Hematopoietic multipotent progenitor cell (in vitro differentiated cells): ENCODE measurements around the gene ATP13A5. TPM values are rescaled to one million over a fixed set of nuclear protein-coding genes. Genes with fewer than 3 reads are reported as not detected.

ENCODE experiments used
- DNase-seq, 3 donors: peaks; one replicate each; pipeline ENCODE4 v3.0.0-alpha.2; 2011 to 2015; ENCODE audit warnings: low read depth in 2 of 3, low spot score in 2 of 3
- total RNA-seq: library from RNA; depleted of rRNA; stranded (reverse); fragments of >200 nt; gene quantifications from one replicate; pipeline ENCODE4 v1.2.3, GENCODE V29; 2012

Gene ATP13A5
- total RNA-seq, 1 donor, result not detected

DNA sequence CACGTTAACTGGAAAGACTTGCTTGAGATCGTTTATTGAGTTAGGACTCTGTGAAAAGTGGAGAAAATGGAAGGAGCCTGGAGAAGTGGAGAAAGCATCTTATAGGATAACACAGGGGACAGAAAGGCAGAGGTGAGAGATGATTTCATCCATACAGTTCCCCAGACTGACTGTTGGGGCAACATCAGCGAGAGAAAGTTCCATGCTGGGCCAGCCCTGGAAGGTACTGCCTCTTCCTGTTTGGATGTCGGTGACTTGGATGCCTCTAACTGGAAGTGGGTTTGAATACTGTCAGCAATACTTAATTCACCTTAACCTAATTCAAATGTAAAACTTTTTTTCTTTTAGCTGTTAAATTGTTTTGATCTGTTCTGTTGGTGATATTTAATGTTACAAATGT, 32.3 kb downstream of the ATP13A5 start:
- no peak for DNase-seq

GRCh38 chr3:193345431-193345830, 33.1 kb downstream of the ATP13A5 start:
- DNase-seq, result no peak

GRCh38 chr3:193344486-193344885, 34.1 kb downstream of the ATP13A5 start:
- no peak for DNase-seq

DNA sequence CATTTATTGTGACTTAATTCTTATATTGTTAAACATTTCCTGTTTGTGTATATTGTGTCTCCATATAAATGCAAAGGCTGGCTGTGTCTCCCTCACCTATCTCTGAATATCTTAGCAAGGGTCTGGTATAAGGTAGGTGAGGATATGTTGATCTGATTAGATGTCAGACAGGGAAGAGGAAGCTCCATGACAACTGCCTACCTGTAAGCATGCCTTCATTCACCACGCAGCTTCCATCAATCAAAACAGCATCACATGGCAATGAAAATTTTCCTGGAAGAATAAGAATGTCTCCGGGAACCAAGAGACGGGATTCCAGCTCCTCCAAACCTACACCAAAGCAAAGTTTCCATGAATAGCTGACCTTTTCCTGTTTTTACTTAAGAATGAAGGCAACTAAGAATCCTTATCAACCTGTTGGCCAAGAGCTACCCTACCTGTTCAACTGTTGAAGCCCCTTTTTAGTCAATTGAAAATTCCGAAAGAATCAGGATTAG, 34.8 kb downstream of the ATP13A5 start:
- DNase-seq, result no peak

DNA sequence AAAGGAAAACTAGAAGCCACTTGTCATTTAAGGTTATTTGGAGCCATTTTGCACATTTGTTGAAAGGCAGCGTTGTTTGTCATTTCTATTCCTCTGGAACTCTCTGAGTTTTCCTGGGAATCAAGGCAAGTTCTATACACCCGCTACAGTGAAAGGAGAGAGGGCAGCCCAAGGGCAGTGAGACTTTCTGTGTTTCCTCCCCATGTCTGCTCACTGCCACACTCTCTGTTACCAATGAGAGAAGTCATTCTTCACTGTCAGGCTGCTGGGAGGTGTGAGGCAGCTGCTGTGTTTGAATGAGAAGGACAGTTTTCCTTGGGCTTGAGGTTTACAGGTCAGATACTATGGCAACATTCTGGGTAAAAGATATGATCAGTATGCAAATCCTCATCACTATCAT, 36.0 kb downstream of the ATP13A5 start:
- peak in 1 of 3 donors; percentile 38 for DNase-seq

GRCh38 chr3:193335031-193335430, 43.5 kb downstream of the ATP13A5 start:
- no peak for DNase-seq

GRCh38 chr3:193333229-193333628, 45.3 kb downstream of the ATP13A5 start:
- DNase-seq, result no peak

DNA sequence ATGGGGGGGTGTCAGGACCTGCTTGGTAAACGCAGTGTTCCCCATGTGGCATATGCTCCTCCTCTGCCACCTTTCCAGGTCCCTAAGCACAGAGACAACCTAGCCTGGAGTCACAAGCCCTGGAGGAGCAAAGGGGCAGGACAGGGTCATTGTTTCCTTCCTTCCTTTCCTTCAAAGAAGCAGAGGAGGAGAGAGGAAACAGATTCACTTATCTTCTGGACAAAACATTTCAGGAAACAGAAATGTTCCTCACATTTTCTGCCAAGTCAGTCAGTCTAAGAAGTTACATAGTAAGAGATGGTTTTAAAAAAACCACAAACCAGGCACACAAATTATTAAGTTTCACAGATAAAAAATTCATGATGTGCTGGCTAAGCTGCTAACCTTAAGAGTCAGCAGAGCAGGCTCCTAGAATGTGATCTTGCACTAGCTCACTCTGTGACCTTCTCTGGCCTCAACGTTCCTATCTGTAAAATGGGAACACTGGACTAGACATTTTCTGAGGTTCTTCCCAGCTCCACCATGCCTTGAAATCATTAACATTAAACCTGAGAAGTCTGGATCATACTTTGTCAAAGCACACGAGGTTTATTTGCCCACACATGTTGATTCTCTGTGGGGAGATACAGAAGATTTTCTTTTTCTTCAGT, 47.9 kb downstream of the ATP13A5 start:
- peak in 2 of 3 donors; percentile 40 to 78 for DNase-seq

GRCh38 chr3:193317682-193318300, 60.8 kb downstream of the ATP13A5 start:
- DNase-seq, result no peak

DNA sequence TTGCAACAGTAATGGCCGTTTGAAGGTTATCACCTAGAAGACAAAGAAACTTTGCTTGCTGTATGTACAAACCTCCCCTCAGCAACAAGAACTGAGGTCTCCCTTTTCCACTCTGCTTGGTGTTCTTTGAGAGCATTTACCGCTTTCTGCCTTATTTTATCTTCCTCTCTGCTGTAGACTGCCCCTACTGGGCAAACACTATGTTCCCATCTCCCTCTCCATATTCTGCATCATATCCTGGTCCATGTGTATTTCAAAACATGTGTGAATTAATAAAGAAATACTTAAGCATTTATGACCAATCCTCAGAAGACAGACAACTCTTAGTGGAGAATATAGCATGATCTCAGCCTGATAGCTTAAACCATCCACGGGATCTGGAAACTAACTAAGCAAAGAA, 64.4 kb downstream of the ATP13A5 start:
- no peak for DNase-seq

DNA sequence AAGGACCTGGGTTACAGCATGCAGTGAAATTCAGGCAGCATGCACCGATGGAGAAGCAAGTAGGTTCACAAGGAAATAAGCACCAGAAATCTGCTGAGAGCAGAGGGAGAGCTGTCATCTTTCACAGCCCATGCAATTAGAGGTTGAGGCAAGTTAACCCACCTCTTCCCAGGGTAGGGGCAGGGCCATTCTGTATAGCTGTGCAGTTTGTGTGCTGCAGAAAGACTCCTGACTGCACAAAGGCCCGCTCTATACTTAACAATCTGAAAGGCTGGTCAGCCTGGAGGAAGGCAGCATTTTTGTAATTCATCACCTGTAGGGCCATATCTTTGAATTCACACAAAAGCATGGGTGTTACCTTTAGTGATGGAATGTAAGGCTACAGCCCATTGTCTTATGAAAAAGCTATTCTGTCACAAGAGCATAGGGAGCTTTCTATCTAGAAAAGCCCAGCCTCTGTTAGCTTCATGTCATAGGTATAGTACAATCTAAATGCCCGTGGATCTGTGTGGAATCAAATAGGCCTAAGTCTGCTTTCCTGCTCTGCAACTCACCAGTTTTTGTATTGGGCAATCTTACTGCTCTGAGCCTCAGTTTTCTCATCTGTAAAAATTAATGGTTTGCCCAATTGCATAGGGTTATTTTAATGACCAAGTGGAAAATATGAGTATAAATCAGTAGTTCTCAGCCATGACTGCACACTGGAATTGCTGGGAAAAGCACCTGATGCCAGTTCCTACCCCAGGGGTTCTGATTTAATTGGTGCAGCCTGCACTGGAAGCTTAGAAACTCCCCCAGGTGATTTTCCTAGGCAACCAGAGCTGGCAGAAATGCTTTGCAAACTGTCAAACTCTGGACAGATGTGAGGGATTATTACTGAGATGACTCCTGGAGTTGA, 65.2 kb downstream of the ATP13A5 start:
- DNase-seq, result no peak

DNA sequence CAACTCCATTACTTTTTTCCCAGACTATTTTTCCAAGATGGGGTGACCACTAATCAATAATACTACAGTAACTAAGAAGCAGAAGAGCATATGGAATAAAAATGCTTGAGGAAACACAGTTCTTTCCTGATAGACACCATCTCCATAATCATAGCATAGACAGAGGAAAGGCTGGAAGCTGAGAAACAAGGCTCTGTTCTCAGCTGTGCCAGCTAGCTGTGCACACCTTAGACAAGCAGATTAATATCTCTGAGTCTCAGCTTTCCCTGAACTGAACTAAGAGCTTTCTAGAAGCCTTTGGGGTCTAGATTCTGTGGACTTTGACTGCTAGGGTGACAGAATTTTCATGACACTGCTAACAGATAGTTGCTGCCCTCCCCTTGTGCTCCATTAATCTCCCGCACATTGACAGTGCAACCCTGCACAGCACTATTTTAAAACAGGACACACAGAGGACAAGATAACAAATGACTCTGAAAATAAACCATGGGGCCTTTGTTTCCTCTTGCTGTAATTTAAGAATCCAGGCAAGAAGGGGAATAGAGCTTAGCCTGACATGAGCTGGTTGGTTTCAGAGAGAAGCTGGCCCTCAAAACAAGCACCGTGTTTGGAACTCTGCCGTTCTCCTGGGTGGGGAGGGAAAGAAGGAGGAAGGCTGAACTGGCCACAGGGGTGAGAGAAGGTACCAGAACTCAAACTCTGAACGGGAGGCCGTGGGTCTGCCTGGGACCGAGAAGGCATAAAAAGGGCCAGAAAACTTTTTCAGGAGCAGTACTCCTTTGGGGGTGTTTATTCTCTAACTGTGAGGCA, 67.4 kb downstream of the ATP13A5 start:
- DNase-seq, result no peak

DNA sequence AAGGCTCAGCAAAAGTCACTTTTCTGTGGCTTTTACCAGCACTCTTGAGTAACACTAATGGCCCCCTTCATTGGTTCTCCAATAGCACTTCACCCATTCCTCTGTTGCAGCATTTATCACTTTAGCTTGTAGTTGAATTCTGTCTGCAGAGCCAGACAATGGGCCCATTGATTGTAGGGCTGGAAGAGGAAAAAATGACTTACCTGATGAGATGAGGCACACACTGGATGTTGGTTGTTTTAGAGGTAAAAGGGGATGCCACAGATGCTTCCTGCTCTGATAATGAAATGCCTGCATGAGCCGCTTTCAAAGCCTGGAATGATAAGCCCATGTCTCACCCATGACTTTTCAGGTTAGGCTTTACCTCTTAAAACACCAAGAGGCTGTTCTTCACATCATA, 73.2 kb downstream of the ATP13A5 start:
- no peak for DNase-seq

DNA sequence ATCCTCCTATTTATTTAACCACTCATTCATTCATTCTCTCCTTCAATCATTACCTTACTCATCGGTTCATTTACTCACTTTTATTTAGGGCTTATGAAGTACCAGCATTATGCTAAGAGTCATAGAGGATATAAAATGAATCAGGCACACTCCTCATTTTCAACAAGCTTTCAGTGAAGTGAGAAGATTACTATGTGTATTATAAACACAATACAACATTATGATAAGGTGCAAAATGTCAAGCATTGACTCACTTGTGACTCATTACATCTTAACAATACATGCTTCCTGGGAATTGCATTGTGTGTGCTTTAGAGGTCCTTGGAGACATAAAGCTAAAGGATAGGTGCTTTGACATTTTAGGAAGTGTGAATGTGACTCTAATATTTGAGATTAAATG, 77.1 kb downstream of the ATP13A5 start:
- DNase-seq, result no peak

- DNase-seq, result no peak
Observed at GRCh38 chr3:193297421-193297820, 81.1 kb downstream of the ATP13A5 start.

DNA sequence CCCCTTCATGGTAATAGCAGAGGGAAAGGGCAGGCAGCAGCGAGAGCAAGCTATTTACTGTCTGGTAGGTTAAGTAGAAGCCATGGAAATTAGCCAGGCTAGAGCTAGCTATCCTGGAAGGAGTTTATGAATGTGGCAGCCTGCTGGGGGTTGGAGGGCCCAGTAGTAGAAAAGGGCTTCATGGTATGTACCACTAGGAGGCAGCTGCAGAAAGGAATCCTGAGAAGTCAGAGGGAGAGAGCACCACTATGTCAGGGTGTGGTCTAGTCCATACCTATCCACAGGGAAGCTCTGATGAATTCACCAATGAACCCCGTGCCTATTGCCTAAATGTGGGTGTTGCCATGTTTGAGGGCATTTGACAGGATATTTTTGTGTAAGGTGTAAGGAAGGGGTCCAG, 82.6 kb downstream of the ATP13A5 start:
- DNase-seq, result no peak

DNA sequence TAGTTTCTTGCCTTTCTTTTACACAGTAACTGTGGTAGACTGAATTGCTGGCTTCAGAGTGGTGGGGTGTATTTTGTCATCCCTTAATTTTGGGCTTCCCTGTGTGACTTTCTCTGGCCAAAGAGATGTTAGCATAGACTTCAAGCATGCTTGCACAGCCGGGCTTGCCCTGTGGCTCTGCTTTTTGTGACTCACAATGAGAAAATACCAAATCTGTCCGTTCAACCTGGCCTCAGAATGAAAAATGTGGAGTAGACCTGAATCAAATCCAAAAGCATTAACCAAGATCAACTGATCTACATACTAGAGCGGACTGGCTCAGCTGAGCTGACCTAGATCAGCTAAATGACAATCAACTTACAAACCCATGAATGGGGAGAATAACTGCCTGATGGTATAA, 86.2 kb downstream of the ATP13A5 start:
- DNase-seq, result no peak

- DNase-seq, result no peak
Observed at GRCh38 chr3:193271101-193271840, 107.3 kb downstream of the ATP13A5 start.

DNA sequence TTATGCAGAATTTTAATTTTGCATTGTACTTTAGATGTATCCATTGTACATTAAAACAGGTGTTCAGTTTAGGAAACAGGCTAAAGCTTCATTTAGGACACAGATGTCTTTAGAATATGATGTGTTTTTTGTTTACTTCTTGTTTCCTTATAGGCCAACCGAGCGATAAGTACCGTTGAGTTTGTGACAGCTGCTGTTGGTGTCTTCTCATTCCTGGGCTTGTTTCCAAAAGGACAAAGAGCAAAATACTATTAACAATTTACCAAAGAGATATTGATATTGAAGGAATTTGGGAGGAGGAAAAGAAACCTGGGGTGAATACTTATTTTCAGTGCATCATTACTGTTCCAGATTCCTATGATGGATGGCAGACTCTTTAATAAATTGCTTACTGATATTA, 108.1 kb downstream of the ATP13A5 start:
- no peak for DNase-seq
